Amniotic stem cell (primary cell): ENCODE data around the gene SETDB2.

Experiments used
- DNase-seq: peaks from one replicate; lab custom pipeline; 2025; lab: John Stamatoyannopoulos, UW

SETDB2 gene

DNA sequence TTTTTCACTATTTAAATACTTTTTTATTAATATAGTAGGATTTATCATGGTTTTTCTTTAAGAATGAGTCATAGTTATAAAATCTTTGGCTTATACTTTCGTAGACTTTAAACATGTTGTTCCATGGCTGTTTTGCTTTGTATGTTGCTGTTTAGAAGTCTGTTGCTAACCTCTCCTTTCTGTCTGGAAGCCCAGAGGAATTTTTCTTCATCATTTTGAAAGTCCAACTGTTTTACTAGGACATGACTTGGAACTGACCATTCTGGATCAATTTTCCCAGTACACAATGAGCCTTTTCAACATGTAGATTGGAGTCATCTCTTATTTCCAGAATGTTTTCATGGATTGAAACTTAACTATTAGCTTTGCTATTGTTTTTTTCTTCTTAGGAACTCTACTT is 8.1 kb upstream of the SETDB2 start:
- no peak for DNase-seq

DNA sequence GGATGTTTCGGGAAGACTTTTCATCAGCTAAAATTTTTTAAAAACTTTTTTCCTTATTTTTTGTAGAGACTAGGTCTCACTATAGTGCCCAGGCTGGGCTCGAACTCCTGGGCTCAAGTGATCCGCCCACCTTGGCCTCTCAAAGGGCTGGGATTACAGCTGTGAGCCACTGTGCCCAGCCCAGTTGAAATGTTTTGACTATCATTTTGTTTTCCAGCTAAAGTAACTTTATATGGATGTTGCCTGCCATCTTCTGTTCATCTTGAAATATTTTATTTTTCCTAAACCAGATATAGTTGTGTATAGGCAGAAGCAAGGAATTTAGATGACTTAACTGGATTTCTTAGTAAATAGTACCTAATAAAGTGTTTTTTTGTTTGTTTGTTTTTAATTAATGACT is 7.2 kb upstream of the SETDB2 start:
- peak; percentile 31 for DNase-seq

DNA sequence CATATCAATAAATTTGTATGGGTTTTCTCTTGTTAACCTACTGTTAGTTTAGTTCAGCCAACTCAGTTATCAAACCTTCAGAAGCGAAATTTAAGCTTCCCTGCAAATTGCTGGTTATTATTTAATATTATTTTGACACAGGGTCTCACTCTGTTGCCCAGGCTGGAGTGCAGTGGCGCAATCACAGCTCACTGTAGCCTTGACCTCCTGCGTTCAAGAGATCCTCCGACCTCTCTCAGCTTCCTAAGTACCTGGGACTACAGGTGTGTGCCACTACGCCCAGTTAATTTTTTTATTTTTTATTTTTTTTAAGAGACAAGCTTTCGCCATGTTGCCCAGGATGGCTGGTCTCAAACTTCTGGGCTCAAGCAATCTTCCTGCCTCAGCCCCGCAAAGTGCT is 6.4 kb upstream of the SETDB2 start:
- DNase-seq = no peak

DNA sequence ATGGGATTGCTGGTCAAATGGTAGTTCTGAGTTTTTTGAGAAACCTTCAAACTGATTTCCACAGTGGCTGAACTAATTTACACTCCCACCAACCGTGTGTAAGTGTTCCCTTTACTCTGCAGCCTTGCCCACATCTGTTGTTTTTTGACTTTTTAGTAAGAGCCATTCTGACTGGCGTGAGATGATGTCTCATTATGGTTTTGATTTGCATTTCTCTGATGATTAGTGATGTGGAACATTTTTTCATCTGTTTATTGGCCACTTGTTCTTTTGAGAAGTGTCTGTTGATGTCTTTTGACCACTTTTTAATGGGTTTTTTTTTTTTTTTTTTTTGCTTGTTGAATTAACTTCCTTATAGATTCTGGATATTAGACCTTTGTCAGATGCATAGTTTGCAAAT is 4.5 kb upstream of the SETDB2 start:
- DNase-seq = no peak

DNA sequence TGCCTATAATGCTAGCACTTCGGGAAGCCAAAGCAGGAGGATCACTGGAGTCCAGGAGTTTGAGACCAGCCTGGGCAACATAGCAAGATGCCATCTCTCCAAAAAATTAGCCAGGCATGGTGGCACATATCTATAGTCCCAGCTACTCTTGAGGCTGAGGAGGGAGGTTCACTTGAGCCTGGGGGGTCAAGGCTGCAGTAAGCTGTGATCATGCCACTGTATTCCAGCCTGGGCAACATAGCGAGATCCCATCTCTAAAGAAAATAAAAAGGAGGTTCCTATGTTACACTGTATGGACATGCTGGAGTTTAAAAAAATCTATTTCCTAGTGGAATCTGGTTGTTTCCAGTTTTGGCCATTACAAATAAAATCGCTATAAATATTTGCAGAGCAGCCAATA is 2.8 kb upstream of the SETDB2 start:
- no peak for DNase-seq

DNA sequence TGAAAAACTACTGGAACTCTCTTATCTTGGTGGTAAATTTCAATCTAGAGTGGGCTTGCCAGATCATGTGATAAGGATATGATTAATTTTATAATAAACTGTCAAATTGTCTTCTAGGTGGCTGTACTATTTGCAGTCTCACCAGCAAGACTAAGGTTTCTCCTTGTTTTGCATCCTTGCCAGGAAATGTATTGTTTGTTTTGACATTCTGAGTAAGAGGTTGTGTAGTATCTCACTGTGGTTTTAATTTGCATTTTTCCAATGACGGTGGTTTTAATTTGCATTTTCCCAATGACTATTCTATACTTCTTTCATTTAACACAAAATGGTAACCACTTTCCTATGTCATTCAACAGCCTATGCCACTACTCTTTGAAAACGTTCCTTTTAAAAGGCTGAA is 2.2 kb upstream of the SETDB2 start:
- DNase-seq = no peak

DNA sequence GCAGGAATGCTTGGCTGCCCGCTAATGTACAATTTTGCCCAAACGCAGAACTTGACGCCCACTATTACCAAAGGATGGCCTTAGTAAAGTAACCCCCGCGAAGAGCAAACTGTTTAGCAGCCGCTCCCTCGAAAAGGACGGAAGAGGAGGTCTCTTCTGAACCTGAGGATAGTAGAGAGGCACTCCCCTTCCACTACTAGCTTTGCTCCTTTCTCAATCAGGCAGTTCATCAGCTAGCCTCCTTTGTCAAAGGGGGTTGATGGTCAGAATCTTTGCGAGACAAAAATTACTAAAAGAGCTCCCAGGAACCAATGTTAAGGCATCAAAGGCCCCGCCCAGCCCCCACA is 744 bp upstream of the SETDB2 start:
- no peak for DNase-seq

DNA sequence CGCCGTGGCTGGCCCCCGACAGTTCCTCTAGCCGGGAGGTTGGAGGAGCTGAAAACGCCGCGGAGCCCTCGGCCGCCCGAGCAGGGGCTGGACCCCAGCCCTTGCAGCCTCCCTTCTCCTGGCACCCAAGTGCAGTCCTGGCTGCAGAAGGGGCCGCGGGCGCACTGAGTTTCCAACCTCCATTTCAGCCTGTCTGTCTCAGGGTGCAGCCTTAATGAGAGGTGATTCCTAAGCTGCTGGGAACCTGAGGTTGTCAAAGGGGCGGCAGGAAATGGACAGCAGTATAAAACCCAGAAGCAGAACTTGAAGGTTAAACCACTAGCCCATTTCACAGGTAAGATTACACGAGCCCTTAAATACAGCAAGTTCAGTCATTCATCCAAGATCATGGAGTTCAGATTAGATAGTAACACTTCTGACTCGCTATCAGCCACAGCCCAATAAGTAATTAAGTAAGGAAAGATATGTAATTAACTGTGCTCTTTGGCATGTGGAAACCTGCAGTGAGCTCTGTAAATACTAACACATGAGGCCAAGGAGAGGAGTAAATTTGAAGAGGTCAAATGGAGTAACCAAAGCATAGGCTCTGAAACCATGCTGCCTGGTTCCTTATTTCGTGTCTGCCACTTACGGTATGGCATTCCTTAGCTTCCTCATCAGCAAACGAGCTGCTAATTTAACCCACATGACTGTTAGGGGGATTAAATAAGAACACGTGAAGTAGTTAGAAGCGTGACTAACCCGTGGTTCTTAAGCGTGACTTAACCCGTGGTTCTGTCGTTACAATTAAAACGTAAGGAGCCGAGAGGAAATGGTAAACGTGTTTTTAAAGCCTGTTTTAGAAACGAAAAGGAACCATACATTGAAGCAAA is 686 bp downstream of the SETDB2 start:
- no peak for DNase-seq

- DNase-seq = no peak
Measured at GRCh38 chr13:49446473-49446872, 2.4 kb downstream of the SETDB2 start.

GRCh38 chr13:49448753-49449152 is 4.7 kb downstream of the SETDB2 start:
- DNase-seq = no peak

DNA sequence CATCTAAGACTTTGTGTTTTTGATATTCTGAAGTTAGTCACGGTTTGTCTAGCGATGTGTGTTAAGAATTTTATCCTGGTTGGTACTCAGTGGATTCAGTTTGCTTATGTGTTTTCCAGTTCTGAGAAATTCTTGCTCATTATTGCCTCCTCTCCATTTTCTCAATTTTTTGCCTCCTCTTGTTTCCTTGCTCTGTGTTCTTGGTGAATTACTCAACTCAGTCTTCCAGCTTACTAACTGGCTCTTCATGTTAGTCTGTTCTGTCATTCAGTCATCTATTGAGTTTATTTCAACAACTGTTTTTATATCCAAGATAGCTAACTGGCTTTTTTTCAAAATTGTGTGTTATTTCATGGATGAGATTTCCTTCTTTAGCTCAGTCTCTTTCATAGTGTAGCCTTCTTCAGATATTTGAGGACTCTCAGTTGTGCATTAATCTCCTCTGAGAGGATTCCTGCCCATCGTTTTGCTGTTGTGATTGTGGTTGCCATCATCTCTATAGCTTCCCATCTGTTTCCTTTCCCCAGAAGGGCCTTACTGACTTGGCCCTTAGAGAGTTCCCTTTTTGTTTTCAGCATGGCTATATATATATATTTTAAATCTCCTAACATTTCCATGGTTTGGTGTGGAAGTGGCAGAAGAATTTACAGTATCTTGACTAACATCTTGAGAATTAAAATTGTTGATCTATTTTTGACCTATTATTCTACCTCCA is 6.2 kb downstream of the SETDB2 start:
- no peak for DNase-seq

DNA sequence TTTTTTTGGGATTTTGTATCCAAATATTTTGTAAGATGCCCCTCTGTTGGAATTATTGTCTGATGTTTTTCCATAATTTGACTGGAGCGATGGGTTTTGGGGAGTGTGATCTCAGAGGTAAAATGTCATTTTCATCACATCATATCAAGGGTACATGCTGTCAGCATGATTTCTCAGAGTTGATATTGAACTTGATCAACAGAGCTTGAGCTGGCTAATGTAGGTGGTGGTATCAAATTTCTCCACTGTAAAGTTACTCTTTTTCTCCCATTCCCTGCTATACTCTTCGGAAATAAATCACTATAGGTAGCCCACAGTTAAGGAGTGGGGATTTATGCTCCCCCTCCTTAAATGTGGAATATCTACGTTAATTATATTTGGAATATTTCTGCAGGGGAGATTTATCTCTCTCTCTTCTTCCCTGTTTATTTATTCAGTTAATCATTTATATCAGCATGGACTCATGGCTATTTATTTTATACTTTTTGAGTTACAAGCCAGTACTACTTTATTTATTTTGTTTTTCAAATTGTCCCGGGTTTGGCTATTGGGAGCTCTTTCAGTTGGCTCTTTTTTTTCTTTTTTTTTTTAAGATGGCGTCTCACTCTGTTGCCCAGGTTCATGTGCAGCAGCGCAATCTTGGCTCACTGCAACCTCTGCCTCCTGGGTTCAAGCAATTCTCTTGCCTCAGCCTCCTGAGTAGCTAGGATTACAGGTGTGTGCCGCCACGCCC is 8.8 kb downstream of the SETDB2 start:
- no peak for DNase-seq

DNA sequence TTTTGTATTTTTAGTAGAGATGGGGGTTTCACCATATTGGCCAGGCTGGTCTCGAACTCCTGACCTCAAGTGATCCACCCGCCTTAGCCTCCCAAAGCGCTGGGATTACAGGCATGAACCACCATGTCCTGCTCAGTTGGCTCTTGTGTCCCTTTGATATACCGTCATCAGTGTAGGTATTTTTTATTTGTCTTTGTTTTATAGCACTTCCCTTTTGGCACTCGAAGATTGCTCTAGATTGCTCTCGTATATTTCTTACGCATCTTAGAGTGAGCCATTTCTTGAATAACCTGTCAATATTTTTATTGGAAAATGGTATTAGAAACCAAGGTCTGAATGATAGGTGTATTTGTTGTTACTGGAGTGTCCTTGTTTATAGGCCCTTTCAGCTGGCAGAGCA is 9.4 kb downstream of the SETDB2 start:
- DNase-seq = no peak

GRCh38 chr13:49454388-49455006 is 10.4 kb downstream of the SETDB2 start:
- DNase-seq = no peak

DNA sequence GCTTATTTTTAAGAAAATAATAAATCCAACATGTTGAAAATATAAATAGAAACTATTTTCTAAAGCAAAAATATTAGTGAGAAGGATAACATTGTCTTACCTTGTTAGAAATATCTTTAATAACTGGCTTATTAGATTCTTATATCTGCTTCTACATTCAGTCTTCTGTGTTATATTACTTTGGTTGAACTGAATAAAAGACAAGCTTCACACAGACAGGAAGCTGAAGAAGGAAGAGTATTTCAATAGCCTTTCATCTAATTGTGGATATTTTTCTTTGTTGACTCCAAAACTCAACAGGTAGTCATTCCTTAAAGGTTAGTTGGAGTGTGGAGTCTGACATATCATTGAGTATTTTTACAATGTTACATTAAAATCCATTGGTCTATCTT is 10.9 kb downstream of the SETDB2 start:
- no peak for DNase-seq

- DNase-seq = no peak
Measured at GRCh38 chr13:49456156-49456555, 12.1 kb downstream of the SETDB2 start.

DNA sequence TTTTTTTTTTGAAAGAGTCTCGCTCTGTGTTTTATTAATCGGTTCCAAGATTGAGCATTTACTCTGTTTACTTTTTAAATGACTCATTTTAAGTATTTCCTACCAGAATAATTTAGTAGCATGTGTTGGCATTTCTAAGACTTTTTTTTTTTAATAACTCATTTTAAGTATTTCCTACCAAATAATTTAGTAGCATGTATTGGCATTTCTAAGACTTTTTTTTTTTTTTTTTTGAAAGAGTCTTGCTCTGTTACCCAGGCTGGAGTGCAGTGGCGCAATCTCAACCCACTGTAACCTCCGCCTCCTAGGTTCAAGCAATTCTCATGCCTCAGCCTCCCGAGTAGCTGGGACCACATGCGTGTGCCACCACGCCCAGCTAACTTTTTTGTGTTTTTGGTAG is 13.1 kb downstream of the SETDB2 start:
- DNase-seq = no peak

- no peak for DNase-seq
Measured at GRCh38 chr13:49459580-49459979, 15.5 kb downstream of the SETDB2 start.

DNA sequence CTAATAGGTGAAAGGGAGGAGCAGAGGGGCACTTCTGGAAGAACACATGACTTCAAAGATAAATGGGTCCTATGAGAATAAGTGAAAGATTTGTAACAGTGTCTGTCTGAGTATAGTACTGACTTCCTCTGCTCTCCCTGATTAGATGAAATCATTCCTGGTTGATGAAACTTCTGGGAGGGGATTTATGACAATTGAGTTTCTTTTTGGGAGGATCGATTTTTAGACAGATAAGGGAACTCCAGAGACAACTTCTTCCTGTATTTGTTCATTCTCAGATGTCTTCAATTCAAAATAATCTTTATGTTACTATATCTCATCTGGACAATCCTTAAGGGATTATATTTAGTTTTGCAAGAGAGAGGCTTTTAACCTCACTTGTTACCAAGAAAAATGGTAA is 20.0 kb downstream of the SETDB2 start:
- DNase-seq = no peak

DNA sequence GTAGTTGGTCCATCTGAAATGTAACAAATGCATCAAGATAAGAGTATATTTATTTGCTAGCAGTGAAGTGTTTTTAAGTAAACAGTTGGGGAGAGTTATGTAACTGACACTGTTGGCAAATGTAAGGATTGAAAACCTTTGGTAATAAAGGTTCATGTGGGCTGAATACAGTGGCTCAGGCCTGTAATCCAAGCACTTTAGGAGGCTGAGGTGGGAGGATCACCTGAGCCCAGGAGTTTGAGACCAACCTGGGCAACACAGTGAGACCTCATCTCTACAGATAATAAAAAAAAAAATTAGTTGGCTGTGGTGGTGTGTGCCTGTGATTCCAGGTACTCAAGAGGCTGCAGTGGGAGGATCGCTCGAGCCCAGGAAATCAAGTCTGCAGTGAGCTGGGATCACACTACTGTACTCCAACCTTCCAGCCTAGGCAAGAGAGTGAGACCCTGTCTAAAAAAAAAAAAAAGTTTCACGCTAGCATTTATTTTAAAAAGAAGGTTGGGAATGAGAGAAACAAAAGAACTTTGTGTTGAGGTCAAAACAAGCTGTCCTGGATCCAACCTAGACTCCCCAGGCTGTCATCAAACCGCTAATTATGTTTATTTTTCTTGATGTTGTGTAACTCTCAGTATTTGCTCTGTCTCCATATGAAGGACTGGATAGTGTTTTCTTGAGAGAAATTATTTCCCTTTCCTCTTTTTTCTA is 20.7 kb downstream of the SETDB2 start:
- no peak for DNase-seq

DNA sequence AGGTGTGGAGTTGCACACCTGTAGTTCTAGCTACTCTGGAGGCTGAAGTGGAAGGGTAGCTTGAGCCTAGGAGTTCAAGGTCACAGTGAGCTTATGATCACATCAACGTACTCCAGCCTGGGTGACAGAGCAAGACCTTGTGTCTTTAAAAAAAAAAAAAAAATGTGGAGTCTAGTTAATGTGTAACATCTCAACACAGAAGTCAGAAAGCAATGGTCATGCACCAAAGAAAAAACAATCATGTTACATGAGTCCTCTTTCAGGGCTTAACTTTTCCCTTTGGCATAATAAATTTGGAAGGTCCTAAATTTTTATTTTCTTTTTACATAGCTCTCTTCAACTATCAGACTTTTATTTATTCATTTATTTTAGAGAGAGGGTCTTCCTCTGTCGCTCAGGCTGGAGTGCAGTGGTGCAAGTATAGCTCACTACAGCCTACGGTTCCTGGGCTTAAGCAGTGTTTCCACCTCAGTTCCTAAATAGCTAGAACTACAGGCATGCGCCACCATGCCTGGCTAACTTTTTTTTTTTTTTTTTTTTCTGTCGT is 22.3 kb downstream of the SETDB2 start:
- no peak for DNase-seq

- DNase-seq = no peak
Measured at GRCh38 chr13:49472186-49472585, 28.1 kb downstream of the SETDB2 start.
